Activated CD4-positive, alpha-beta T cell treated with anti-CD3 and anti-CD28 coated beads for 36 hours (primary cell): ENCODE measurements around the gene NXPH2. TPM values are rescaled to one million over a fixed set of nuclear protein-coding genes. Genes with fewer than 3 reads are reported as not detected.
"Not testable (repeated sequence)": the region's sequence is repeated elsewhere in the genome, so short reads cannot be mapped to it uniquely, and the experiment has no call there.

Experiments
- ATAC-seq: fragments of 200-7000 bp; cut with Tn5 transposase; one replicate; pipeline ENCODE4 v1.10.0; 2021; ENCODE audit warnings: mild to moderate bottlenecking, moderate library complexity
- CTCF ChIA-PET: fragments of 350-600 bp; sonication (Branson Sonifier 250); formaldehyde crosslinking; loops from one replicate; lab custom pipeline; 2021; ENCODE audit warnings: antibody characterized with exemption; lab: Charles Lee
- POLR2A ChIA-PET: fragments of 350-600 bp; sonication (Branson Sonifier 250); formaldehyde crosslinking; loops from one replicate; lab custom pipeline; 2021; ENCODE audit warnings: antibody characterized with exemption, inconsistent platforms; lab: Charles Lee
- DNase-seq: peaks from one replicate; pipeline ENCODE4 v3.0.0-alpha.2; 2020
- H3K27ac Mint-ChIP-seq: one replicate; pipeline ENCODE4 v1.8.0; 2021; ENCODE audit warnings: mixed read lengths
- H3K27me3 Mint-ChIP-seq: one replicate; pipeline ENCODE4 v1.8.0; 2021; ENCODE audit warnings: mixed read lengths
- H3K36me3 Mint-ChIP-seq: one replicate; pipeline ENCODE4 v1.8.0; 2021; ENCODE audit warnings: low read depth, mixed read lengths
- H3K4me1 Mint-ChIP-seq: one replicate; pipeline ENCODE4 v1.8.0; 2021; ENCODE audit warnings: mixed read lengths
- H3K4me3 Mint-ChIP-seq: one replicate; pipeline ENCODE4 v1.8.0; 2021; ENCODE audit warnings: mild to moderate bottlenecking, moderate library complexity, mixed read lengths
- H3K9me3 Mint-ChIP-seq: one replicate; pipeline ENCODE4 v1.8.0; 2021; ENCODE audit warnings: low read depth, mixed read lengths
- intact Hi-C, 2 experiments: fragments of 100-400 bp; cut with DNase I in 1 of 2; cut with micrococcal nuclease in 1 of 2; formaldehyde crosslinking; loops; one replicate each; pipeline versions ENCODE4 v1.14.2 to v1.15.1; 2022 to 2024; cut with DNase I, micrococcal nuclease
- total RNA-seq, 2 experiments: library from RNA; stranded (reverse); gene quantifications; one replicate each; pipeline ENCODE4 v1.2.3, GENCODE V29; 2021

NXPH2 gene
- total RNA-seq, 2 experiments from 2014 or later: not detected

- POLR2A ChIA-PET: interaction anchor here (0.5 kb wide), 1 partner anchor 18 kb away, joined by 3 read pairs; no protein-coding TSS in a partner anchor
- CTCF ChIA-PET: no interaction called here
- Mint-ChIP-seq H3K4me3 (no peak overlapping the region), H3K27ac (no peak overlapping the region), H3K4me1 (no peaks in the 10 kb centered on the region), H3K9me3 (no peaks in the 10 kb centered on the region), H3K27me3 (peaks cover 4% of the 10 kb centered on the region), H3K36me3 (no peaks in the 10 kb centered on the region)
- ATAC-seq (no peak), DNase-seq (no peak)
- intact Hi-C loops: no loop called here
These were observed 114.3 kb downstream of the NXPH2 start for GRCh38 chr2:138665937-138666336.

GRCh38 chr2:138658187-138658894 lies 121.8 kb downstream of the NXPH2 start:
- Mint-ChIP-seq H3K4me3 (no peak overlapping the region), H3K27ac (no peak overlapping the region), H3K4me1 (no peaks in the 10 kb centered on the region), H3K36me3 (no peaks in the 10 kb centered on the region), H3K9me3 (no peaks in the 10 kb centered on the region), H3K27me3 (peaks cover 4% of the 10 kb centered on the region)
- DNase-seq: no peak
- intact Hi-C loops: no loop called here
- POLR2A ChIA-PET: no interaction called here
- no peak for ATAC-seq
- CTCF ChIA-PET: interaction anchor here (0.5 to 0.6 kb wide), 2 partner anchors 10 to 399 kb away, joined by 5 read pairs; no protein-coding TSS in a partner anchor

DNA sequence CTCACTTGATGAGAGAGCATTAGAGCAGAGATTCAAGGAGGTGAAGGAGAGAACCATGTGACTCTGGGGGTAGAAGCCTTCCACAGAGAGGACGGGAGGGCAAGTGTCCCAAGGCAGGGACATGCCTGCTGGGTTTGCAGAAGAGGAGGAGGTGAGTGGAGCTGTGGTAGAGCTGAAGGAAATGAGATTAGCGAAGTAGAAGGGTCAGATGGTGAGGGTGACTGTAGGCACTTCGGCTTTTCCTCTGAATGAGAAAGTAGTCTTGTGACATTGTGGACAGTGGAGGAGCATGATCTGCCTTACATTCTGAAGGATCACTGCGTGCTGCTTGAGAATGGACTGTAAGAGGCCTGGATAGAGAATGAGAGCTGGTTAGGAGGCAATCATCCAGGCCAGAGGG lies 126.0 kb downstream of the NXPH2 start:
- Mint-ChIP-seq H3K4me1 (no peaks in the 10 kb centered on the region), H3K4me3 (no peak overlapping the region), H3K36me3 (no peaks in the 10 kb centered on the region), H3K27ac (no peak overlapping the region), H3K27me3 (peaks cover 8% of the 10 kb centered on the region), H3K9me3 (no peaks in the 10 kb centered on the region)
- ChIA-PET POLR2A (no interaction called here), CTCF (interaction anchor here (0.5 kb wide), 1 partner anchor 53 kb away, joined by 3 read pairs; no protein-coding TSS in a partner anchor)
- intact Hi-C loops: no loop called here
- no peak for ATAC-seq
- DNase-seq: no peak

DNA sequence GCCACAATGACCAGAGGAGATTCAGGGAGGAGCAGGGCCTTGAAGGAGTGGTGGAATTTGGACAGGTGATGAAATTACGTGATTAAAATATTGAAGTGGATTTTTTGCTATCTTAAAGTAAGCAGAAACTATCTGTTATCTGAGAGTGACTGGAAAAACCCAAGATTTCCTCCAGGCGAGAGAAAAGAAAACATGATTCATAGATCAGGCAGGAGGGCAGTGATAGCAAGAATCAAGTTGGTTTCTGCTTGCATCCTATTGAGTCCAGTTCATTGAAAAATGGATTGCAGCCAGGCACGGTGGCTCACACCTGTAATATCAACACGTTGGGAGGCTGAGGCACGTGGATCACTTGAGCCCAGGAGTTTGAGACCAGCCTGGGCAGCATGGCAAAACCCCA lies 127.8 kb downstream of the NXPH2 start:
- CTCF ChIA-PET: no interaction called here
- H3K27ac Mint-ChIP-seq: no peak overlapping the region
- intact Hi-C loops: no loop called here
- H3K4me1 Mint-ChIP-seq: no peaks in the 10 kb centered on the region
- POLR2A ChIA-PET: no interaction called here
- H3K9me3 Mint-ChIP-seq: no peaks in the 10 kb centered on the region
- ATAC-seq: no peak
- H3K4me3 Mint-ChIP-seq: no peak overlapping the region
- peaks cover 8% of the 10 kb centered on the region for H3K27me3 Mint-ChIP-seq
- no peak for DNase-seq
- no peaks in the 10 kb centered on the region for H3K36me3 Mint-ChIP-seq

DNA sequence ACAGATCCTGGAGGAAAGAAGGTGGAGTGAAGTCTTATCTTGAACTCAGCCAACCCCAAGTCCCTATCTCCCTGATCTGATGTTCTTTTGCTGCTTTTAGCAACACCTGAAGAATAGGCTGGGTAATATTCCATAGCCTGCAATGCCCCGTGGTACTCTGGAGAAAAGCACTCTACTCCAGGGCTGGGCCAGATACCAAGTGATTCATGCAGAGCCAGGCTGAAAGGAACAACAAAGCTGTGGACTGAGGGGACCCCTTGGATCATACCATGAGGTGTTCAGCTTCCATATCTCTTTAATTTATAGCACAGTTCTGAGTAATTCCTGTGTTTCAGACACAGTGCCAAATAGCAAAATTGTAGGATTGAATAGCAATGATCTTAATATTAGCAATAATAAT lies 130.6 kb downstream of the NXPH2 start:
- H3K36me3 Mint-ChIP-seq: no peaks in the 10 kb centered on the region
- intact Hi-C loops: no loop called here
- ChIA-PET POLR2A (no interaction called here), CTCF (no interaction called here)
- no peak for DNase-seq
- H3K4me1 Mint-ChIP-seq: no peaks in the 10 kb centered on the region
- H3K4me3 Mint-ChIP-seq: no peak overlapping the region
- H3K9me3 Mint-ChIP-seq: no peaks in the 10 kb centered on the region
- H3K27me3 Mint-ChIP-seq: peaks cover 6% of the 10 kb centered on the region
- ATAC-seq: no peak
- H3K27ac Mint-ChIP-seq: no peak overlapping the region

DNA sequence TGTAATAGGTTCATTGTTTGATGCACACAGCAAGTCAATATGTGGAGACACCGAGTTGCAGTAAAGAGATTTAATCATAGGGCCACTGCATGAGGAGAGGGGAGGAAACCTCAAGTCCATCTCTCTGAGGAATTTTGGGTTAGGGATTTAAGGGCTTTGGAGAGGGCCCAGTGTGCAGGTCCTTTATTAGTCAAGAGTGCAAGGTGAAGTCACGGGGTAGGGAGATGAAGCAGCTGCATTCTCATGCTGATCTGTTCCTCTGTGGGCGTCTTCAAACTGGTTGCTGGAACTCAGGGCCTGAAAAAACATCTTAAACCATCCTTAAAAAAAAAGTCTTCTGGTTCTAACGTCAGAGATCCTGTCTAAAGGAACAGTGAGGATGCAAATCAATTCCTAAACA lies 131.6 kb downstream of the NXPH2 start:
- H3K27ac Mint-ChIP-seq: no peak overlapping the region
- ATAC-seq (no peak), DNase-seq (no peak)
- no peak overlapping the region for H3K4me3 Mint-ChIP-seq
- ChIA-PET CTCF (interaction anchor here (1.2 kb wide), 1 partner anchor 10 kb away, joined by 5 read pairs; no protein-coding TSS in a partner anchor), POLR2A (interaction anchor here (0.7 kb wide), 1 partner anchor 18 kb away, joined by 3 read pairs; no protein-coding TSS in a partner anchor)
- peaks cover 6% of the 10 kb centered on the region for H3K27me3 Mint-ChIP-seq
- no peaks in the 10 kb centered on the region for H3K9me3 Mint-ChIP-seq
- intact Hi-C loops: no loop called here
- no peaks in the 10 kb centered on the region for H3K4me1 Mint-ChIP-seq
- no peaks in the 10 kb centered on the region for H3K36me3 Mint-ChIP-seq

- ATAC-seq, H3K9me3 Mint-ChIP-seq, POLR2A ChIA-PET, CTCF ChIA-PET, H3K4me3 Mint-ChIP-seq, intact Hi-C loops, H3K4me1 Mint-ChIP-seq, H3K27me3 Mint-ChIP-seq, H3K36me3 Mint-ChIP-seq, H3K27ac Mint-ChIP-seq: not testable (repeated sequence)
- peak; percentile 5 for DNase-seq
These were observed 135.4 kb downstream of the NXPH2 start for GRCh38 chr2:138644776-138645175.

- H3K4me1 Mint-ChIP-seq: no peaks in the 10 kb centered on the region
- intact Hi-C loops: no loop called here
- no peak overlapping the region for H3K4me3 Mint-ChIP-seq
- ChIA-PET POLR2A (no interaction called here), CTCF (interaction anchor here (0.6 kb wide), 1 partner anchor 19 kb away, joined by 3 read pairs; no protein-coding TSS in a partner anchor)
- no peaks in the 10 kb centered on the region for H3K9me3 Mint-ChIP-seq
- ATAC-seq: no peak
- no peaks in the 10 kb centered on the region for H3K36me3 Mint-ChIP-seq
- H3K27ac Mint-ChIP-seq: no peak overlapping the region
- no peak for DNase-seq
- peaks cover 9% of the 10 kb centered on the region for H3K27me3 Mint-ChIP-seq
These were observed 139.1 kb downstream of the NXPH2 start for GRCh38 chr2:138640921-138641676.

DNA sequence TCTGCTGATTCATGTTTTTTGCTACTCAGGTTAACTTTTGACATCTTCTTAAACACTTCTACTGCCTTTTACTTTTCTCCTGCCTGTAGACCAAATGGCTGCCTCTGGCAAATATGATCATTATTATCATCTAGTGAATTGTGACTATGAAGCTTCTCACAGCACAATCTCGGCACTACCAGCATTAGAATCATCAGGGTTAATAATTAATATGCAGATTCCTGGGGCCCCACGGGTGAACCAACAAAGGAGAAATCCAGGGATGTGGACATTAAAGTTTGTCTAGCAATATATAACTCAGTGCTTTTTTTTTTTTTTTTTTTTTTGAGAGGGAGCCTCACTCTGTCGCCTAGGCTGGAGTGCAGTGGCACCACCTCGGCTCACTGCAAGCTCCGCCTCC lies 142.5 kb downstream of the NXPH2 start:
- H3K36me3 Mint-ChIP-seq: no peaks in the 10 kb centered on the region
- no peaks in the 10 kb centered on the region for H3K4me1 Mint-ChIP-seq
- H3K27ac Mint-ChIP-seq: no peak overlapping the region
- H3K4me3 Mint-ChIP-seq: no peak overlapping the region
- no peak for DNase-seq
- ChIA-PET CTCF (no interaction called here), POLR2A (no interaction called here)
- intact Hi-C loops: no loop called here
- peaks cover 8% of the 10 kb centered on the region for H3K27me3 Mint-ChIP-seq
- no peak for ATAC-seq
- H3K9me3 Mint-ChIP-seq: peaks cover 4% of the 10 kb centered on the region

GRCh38 chr2:138637061-138637460 lies 143.1 kb downstream of the NXPH2 start:
- ChIA-PET CTCF (no interaction called here), POLR2A (no interaction called here)
- H3K36me3 Mint-ChIP-seq: no peaks in the 10 kb centered on the region
- H3K27me3 Mint-ChIP-seq: peaks cover 2% of the 10 kb centered on the region
- H3K4me3 Mint-ChIP-seq: no peak overlapping the region
- no peak for ATAC-seq
- no peaks in the 10 kb centered on the region for H3K4me1 Mint-ChIP-seq
- no peak overlapping the region for H3K27ac Mint-ChIP-seq
- no peak for DNase-seq
- intact Hi-C loops: no loop called here
- peaks cover 4% of the 10 kb centered on the region for H3K9me3 Mint-ChIP-seq

DNA sequence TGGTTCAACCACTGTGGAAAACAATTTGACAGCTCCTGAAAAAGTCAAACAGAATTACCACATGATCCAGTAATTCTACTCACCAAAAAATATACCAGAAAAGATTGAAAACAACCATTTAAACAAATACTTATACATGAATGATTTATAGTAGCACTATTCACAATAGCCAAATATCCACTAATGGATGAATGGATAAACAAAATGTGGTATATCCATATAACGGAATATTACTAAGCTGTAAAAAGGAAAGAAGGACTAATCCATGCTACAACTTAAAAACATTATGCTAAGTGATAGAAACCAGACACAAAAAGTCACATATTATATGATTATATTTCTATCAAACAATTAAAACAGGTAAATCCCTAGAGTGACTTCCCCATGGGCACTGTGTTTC lies 147.1 kb downstream of the NXPH2 start:
- ChIA-PET POLR2A (no interaction called here), CTCF (no interaction called here)
- no peak overlapping the region for H3K27ac Mint-ChIP-seq
- intact Hi-C loops: no loop called here
- no peaks in the 10 kb centered on the region for H3K36me3 Mint-ChIP-seq
- peaks cover 6% of the 10 kb centered on the region for H3K27me3 Mint-ChIP-seq
- DNase-seq: no peak
- ATAC-seq: no peak
- H3K9me3 Mint-ChIP-seq: peaks cover 4% of the 10 kb centered on the region
- H3K4me3 Mint-ChIP-seq: no peak overlapping the region
- H3K4me1 Mint-ChIP-seq: no peaks in the 10 kb centered on the region
